ENCODE results near the gene L3MBTL4.

Gene L3MBTL4

GRCh38 chr18:5941890-5942289 lies 472.8 kb downstream of the L3MBTL4 start:
- H3K79me2 ChIP-seq (ENCODE audit: insufficient read depth, low read depth): no peaks in the 10 kb centered on the region
- no peak overlapping the region for H3K4me2 ChIP-seq
- no peaks in the 10 kb centered on the region for H4K20me1 ChIP-seq (ENCODE audit: insufficient read depth)
- H3K36me3 ChIP-seq (ENCODE audit: insufficient read depth): no peaks in the 10 kb centered on the region
- no peak overlapping the region for H3K27ac ChIP-seq
- H3K27me3 ChIP-seq (ENCODE audit: insufficient read depth, low read depth): no peaks in the 10 kb centered on the region
- H3K4me1 ChIP-seq (ENCODE audit: low read depth, poor library complexity, severe bottlenecking): no peaks in the 10 kb centered on the region
- H3K4me3 ChIP-seq (IDR thresholded peaks at IDR 0.05; ENCODE audit: insufficient read depth, low read depth, low read length): no peak overlapping the region
- no peak overlapping the region for H3K9ac ChIP-seq
- no peak for TF ChIP-seq CTCF (conservative IDR thresholded peaks at IDR 0.05; ENCODE audit: low read depth, low read length)
- H2AFZ ChIP-seq (ENCODE audit: low read depth): no peak overlapping the region

- no peaks in the 10 kb centered on the region for H3K79me2 ChIP-seq (ENCODE audit: insufficient read depth, low read depth)
- no peak for TF ChIP-seq CTCF (conservative IDR thresholded peaks at IDR 0.05; ENCODE audit: low read depth, low read length)
- H4K20me1 ChIP-seq (ENCODE audit: insufficient read depth): no peaks in the 10 kb centered on the region
- H3K4me1 ChIP-seq (ENCODE audit: low read depth, poor library complexity, severe bottlenecking): no peaks in the 10 kb centered on the region
- no peak overlapping the region for H2AFZ ChIP-seq (ENCODE audit: low read depth)
- no peak overlapping the region for H3K4me2 ChIP-seq
- H3K4me3 ChIP-seq (IDR thresholded peaks at IDR 0.05; ENCODE audit: insufficient read depth, low read depth, low read length): no peak overlapping the region
- no peak overlapping the region for H3K9ac ChIP-seq
- no peaks in the 10 kb centered on the region for H3K36me3 ChIP-seq (ENCODE audit: insufficient read depth)
- no peaks in the 10 kb centered on the region for H3K27me3 ChIP-seq (ENCODE audit: insufficient read depth, low read depth)
- no peak overlapping the region for H3K27ac ChIP-seq
Measured at GRCh38 chr18:5939801-5940667, 474.7 kb downstream of the L3MBTL4 start.

DNA sequence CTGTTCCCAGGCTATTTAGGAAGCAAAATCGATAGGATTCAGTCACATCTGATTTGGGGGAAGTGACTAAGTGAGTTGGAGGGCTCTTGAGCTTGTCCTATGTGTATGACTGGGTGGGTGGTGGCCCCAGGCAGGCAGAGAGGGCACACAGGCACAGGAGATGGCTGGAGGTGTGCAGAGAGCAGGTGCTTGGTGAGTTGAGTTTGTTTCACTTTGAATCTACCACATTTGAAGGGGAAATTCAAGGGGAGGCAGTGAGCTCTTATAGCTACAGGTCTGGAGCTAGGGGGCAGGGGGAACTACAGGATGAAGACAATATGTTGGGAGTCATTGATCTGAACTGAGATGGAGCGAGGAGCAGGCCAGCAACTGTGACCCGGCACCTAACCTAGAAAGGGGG lies 476.9 kb downstream of the L3MBTL4 start:
- H3K27me3 ChIP-seq (ENCODE audit: insufficient read depth, low read depth): no peaks in the 10 kb centered on the region
- no peaks in the 10 kb centered on the region for H4K20me1 ChIP-seq (ENCODE audit: insufficient read depth)
- no peak overlapping the region for H2AFZ ChIP-seq (ENCODE audit: low read depth)
- H3K79me2 ChIP-seq (ENCODE audit: insufficient read depth, low read depth): no peaks in the 10 kb centered on the region
- no peak overlapping the region for H3K4me3 ChIP-seq (IDR thresholded peaks at IDR 0.05; ENCODE audit: insufficient read depth, low read depth, low read length)
- no peak overlapping the region for H3K27ac ChIP-seq
- no peak overlapping the region for H3K4me2 ChIP-seq
- H3K4me1 ChIP-seq (ENCODE audit: low read depth, poor library complexity, severe bottlenecking): no peaks in the 10 kb centered on the region
- no peak for TF ChIP-seq CTCF (conservative IDR thresholded peaks at IDR 0.05; ENCODE audit: low read depth, low read length)
- no peaks in the 10 kb centered on the region for H3K36me3 ChIP-seq (ENCODE audit: insufficient read depth)
- H3K9ac ChIP-seq: no peak overlapping the region

DNA sequence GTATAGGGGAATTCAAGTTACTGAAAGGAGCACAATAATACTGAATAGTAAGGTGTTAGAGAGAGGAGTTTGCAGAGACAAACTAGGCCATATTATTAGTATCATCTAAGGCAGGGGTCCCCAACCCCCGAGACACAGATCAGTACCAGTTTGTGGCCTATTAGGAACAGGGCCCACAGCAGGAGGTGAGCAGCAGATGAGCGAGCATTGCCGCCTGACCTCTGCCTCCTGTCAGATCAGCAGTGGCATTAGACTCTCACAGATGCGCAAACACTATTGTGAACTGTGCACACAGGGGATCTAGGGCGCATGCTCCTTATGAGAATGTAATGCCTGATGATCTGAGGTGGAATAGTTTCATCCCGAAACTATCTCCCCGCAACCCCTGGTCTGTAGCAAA lies 477.6 kb downstream of the L3MBTL4 start:
- Histone ChIP-seq H3K4me2 (no peak overlapping the region), H3K4me1 (ENCODE audit: low read depth, poor library complexity, severe bottlenecking) (no peaks in the 10 kb centered on the region), H3K9ac (no peak overlapping the region), H3K36me3 (ENCODE audit: insufficient read depth) (no peaks in the 10 kb centered on the region), H3K27ac (no peak overlapping the region), H3K27me3 (ENCODE audit: insufficient read depth, low read depth) (no peaks in the 10 kb centered on the region), H2AFZ (ENCODE audit: low read depth) (no peak overlapping the region), H3K4me3 (IDR thresholded peaks at IDR 0.05; ENCODE audit: insufficient read depth, low read depth, low read length) (no peak overlapping the region), H4K20me1 (ENCODE audit: insufficient read depth) (no peaks in the 10 kb centered on the region), H3K79me2 (ENCODE audit: insufficient read depth, low read depth) (no peaks in the 10 kb centered on the region)
- no peak for TF ChIP-seq CTCF (conservative IDR thresholded peaks at IDR 0.05; ENCODE audit: low read depth, low read length)
